Measurements from ENCODE around the gene HSF5. TPM values are rescaled to one million over a fixed set of nuclear protein-coding genes. Genes with fewer than 3 reads are reported as not detected.

Gene HSF5
- total and polyA plus RNA-seq, 10 donors, result 0.57 to 1.7 (median 1.2) TPM

GRCh38 chr17:58534901-58535421 lies 46.8 kb upstream of the HSF5 start:
- peaks cover 0 to 30% (median 0%) of the 10 kb centered on the region in 7 donors for H3K27me3 ChIP-seq (replicated peaks in 1 of 7)
- intact Hi-C loops (cut with DNase I; ENCODE audit: low total_unique reads), result no loop called here

GRCh38 chr17:58534331-58534730 lies 46.1 kb upstream of the HSF5 start:
- peak overlapping the region in 1 of 8 donors; percentile 45 for H3K27ac ChIP-seq
- WGBS, 5 donors, result 58 to 86% (median 79%) methylated on average over 3 of the region's 3 CpGs
- no peaks in the 10 kb centered on the region for H3K9me3 ChIP-seq
- H3K36me3 ChIP-seq, result no peaks in the 10 kb centered on the region
- peaks cover 3 to 67% (median 27%) of the 10 kb centered on the region in 6 donors for H3K4me1 ChIP-seq
- no peak overlapping the region for H3K4me3 ChIP-seq
- H3K27me3 ChIP-seq (replicated peaks in 1 of 7), result peaks cover 0 to 30% (median 0%) of the 10 kb centered on the region in 7 donors
- no peak for TF ChIP-seq POLR2AphosphoS5 (IDR thresholded peaks at IDR 0.05)
- TF ChIP-seq POLR2A (IDR thresholded peaks at IDR 0.05), result no peak
- no peak for TF ChIP-seq CTCF (IDR thresholded peaks at IDR 0.05 in 8 of 11, conservative IDR thresholded peaks at IDR 0.05 in 3 of 11)
- intact Hi-C loops (cut with DNase I; ENCODE audit: low total_unique reads), result no loop called here
- DNase-seq, result peak; percentile 24

More at GRCh38 chr17:58534901-58535421, 46.8 kb upstream of the HSF5 start:
- Histone ChIP-seq H3K36me3 (no peaks in the 10 kb centered on the region), H3K27ac (peak overlapping the region in 1 of 8 donors; percentile 45), H3K4me1 (peaks cover 3 to 65% (median 30%) of the 10 kb centered on the region in 6 donors), H3K9me3 (no peaks in the 10 kb centered on the region), H3K4me3 (no peak overlapping the region)
- 55 to 83% (median 69%) methylated on average over 3 to 4 of the region's 4 CpGs for WGBS, 5 donors
- DNase-seq, result peak; percentile 21
- TF ChIP-seq POLR2AphosphoS5 (IDR thresholded peaks at IDR 0.05), result no peak
- no peak for TF ChIP-seq CTCF (IDR thresholded peaks at IDR 0.05 in 8 of 11, conservative IDR thresholded peaks at IDR 0.05 in 3 of 11)

- no peaks in the 10 kb centered on the region for H3K9me3 ChIP-seq
- H3K27me3 ChIP-seq (replicated peaks in 1 of 7), result peaks cover 0 to 30% (median 0%) of the 10 kb centered on the region in 7 donors
- DNase-seq, result no peak
- no peak overlapping the region for H3K27ac ChIP-seq
- peaks cover 1 to 67% (median 24%) of the 10 kb centered on the region in 6 donors for H3K4me1 ChIP-seq
- no peak for TF ChIP-seq POLR2A (IDR thresholded peaks at IDR 0.05)
- no peak for TF ChIP-seq POLR2AphosphoS5 (IDR thresholded peaks at IDR 0.05)
- TF ChIP-seq CTCF (IDR thresholded peaks at IDR 0.05 in 8 of 11, conservative IDR thresholded peaks at IDR 0.05 in 3 of 11), result no peak
- WGBS, 5 donors, result 92 to 98% (median 96%) methylated on average over 5 of the region's 5 CpGs
- intact Hi-C loops (cut with DNase I; ENCODE audit: low total_unique reads), result no loop called here
- H3K4me3 ChIP-seq, result no peak overlapping the region
- H3K36me3 ChIP-seq, result no peaks in the 10 kb centered on the region
These were observed 45.5 kb upstream of the HSF5 start for GRCh38 chr17:58533616-58534188.

GRCh38 chr17:58532555-58532951 lies 44.3 kb upstream of the HSF5 start:
- H3K27ac ChIP-seq, result peak overlapping the region in 4 of 8 donors; percentile 51 to 74 (median 71)
- H3K27me3 ChIP-seq (replicated peaks in 1 of 7), result peaks cover 0 to 30% (median 0%) of the 10 kb centered on the region in 7 donors
- intact Hi-C loops (cut with DNase I; ENCODE audit: low total_unique reads), result no loop called here
- no peak for DNase-seq
- TF ChIP-seq POLR2AphosphoS5 (IDR thresholded peaks at IDR 0.05) (no peak), POLR2A (IDR thresholded peaks at IDR 0.05) (no peak), CTCF (IDR thresholded peaks at IDR 0.05 in 8 of 11, conservative IDR thresholded peaks at IDR 0.05 in 3 of 11) (no peak)
- H3K36me3 ChIP-seq, result no peaks in the 10 kb centered on the region
- 65 to 80% (median 71%) methylated on average over 3 of the region's 3 CpGs for WGBS, 5 donors
- H3K4me3 ChIP-seq, result peak overlapping the region in 6 of 8 donors; percentile 43 to 83 (median 53)
- peaks cover 0 to 68% (median 22%) of the 10 kb centered on the region in 6 donors for H3K4me1 ChIP-seq
- no peaks in the 10 kb centered on the region for H3K9me3 ChIP-seq

All from spleen (tissue), 11 donors.